Stimulated activated CD4-positive, alpha-beta T cell treated with anti-CD3 and anti-CD28 coated beads, Interleukin-1b, Interleukin-23, amount 100 ng/mL, for 24 hours (primary cell): ENCODE measurements around the gene TSPAN11.
"Not testable (repeated sequence)": the region's sequence is repeated elsewhere in the genome, so short reads cannot be mapped to it uniquely, and the experiment has no call there.

Source experiments
- DNase-seq, 4 experiments: peaks; one replicate each; pipeline ENCODE4 v3.0.0-alpha.2; 2020; ENCODE audit warnings: low read depth in 4 of 4, low spot score in 1 of 4

The TSPAN11 gene, protein sequence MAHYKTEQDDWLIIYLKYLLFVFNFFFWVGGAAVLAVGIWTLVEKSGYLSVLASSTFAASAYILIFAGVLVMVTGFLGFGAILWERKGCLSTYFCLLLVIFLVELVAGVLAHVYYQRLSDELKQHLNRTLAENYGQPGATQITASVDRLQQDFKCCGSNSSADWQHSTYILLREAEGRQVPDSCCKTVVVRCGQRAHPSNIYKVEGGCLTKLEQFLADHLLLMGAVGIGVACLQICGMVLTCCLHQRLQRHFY

DNA sequence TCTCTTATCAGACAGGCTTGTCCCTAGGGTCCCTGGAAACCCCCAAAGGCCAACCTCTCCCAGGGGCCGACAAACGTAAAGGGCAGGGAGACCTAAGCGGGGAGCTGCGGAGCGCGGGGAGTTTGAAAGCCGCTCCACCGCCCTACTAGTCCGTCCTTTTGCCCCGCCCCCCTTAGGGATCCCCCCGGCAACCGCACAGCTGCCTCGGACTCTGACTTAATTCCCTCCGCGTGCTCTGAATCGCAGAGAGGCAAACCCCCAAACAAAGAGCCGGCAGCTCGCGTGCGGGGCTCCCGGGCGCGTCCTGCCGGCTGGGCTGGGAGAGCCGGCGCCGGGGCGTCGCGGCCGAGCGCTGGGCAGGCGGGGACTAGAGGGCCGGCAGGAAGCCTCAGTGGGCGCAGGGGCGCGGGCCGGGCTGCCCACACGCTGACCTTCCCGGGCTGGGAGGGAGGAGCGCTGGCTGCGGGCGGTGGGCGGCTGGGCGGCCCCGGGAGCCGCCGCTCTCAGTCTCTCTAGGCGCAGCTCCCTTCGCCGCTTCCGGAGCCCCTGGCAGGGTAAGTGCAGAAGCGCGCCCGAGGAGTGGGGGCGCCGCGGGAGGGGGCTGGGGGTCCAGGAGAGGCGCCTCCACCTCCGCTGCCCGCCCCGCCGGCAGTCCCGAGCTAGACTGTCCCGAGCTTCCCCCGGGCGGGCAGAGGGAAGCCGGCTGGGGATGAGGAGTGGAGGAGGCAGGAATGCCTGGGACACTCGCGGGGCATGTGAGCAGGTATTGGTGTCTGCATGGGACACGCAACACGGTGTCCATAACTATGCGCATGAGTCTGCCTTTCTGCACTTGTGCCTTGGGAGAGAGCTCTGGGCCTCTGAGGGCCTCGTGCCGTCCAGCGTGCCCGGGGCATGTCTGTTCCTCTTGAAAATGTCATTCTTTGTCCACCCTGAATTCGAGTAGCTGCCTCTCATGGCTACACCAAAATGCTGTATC, at the start of gene TSPAN11:
TSPAN11 (plus strand) TSS at position 506 of the 979 bp plus-strand sequence. CDS start 27,244 bp downstream, outside the sequence.
- no peak for DNase-seq

DNA sequence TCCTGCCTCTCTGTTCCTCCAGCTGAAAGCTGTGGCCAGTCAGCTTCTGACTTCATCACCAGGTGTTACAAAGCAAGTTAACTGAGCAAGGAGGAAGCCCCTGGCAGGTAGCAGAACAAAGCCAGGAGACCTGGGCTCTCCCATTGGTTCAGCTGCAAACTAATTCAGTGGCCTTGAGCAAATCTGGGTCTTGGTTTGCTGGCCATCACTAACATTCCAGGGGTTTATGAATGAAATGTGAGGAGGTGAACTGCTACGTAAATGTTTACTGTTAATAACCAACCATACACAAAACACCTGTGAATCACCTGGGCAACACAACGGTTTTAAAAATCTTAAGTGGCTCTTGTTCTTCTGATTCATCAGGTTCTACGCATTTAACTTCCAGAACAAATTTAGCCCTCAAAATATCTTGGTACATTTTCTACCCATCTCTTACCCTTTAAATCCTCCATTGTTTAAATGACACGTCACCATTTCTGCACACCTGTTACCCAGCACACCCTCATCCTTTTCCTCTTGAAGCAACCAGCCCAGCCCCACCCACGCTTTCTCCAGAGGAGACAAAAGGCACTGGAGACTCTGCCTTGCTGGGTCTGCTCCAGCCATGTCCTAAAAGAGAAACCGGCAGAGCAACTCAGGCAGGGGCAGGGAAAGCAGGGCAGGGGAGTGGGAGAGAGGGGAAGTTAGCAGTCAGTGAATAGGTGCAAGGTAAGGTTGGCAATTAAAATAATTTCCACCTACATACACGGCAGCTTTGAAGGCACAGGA, 49.3 kb upstream of the TSPAN11 start:
- DNase-seq, result no peak

DNA sequence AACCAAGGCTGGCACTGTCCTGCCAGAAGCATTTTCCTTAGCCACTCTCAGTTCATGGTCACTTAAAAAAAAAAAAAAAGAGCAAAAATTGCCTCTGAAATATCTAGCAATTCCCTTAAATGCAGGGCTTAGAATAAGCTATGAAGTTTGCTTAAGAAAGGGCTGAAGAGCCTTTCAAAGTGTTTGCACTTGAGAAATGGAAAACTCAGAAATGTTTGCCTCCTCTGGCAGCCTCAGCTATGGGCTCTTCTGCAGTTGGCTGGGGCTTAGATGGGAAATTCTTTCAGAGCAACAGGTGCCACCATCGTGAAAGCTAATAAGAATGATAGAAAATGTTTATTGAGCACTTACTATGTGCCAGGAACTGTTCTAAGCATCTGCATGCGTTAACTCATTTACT, 48.5 kb upstream of the TSPAN11 start:
- no peak for DNase-seq

DNA sequence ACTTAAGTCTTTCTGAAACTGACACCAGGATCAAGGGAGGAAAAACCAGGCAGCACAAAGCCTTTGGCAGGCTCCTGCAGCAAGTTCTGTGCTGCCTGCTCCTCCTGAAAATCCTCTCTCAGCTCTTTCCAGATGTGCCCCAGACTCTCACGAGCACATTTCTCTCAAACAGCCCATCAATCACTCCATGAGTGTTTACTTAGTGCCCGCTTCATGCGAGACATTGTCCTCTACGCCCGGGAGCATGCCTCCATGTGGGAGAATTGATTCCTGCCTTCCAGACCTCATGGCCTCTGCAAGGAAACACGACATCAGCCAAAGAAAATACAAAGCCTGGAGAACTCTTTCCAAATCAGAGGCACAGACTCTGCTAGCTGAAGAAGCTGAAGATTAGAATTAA, 46.5 kb upstream of the TSPAN11 start:
- no peak for DNase-seq

DNA sequence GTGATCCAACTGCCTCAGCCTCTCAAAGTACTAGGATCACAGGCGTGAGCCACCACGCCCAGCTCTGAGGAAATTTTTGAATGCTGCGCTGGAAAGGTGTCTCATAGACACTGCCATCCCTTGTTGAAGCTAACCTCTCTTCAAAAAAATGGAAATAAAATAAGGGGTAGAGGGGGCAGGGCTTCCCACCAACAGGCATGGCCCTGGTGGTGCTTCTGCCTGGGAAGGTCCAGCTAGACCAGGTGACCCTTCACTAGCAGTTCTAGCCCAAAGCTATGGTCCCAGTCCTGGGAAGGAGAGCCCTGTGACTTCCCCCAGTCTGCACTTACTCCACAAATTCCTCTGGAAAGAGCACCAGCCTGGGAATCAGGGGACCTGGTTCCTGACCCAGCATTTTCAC, 45.7 kb upstream of the TSPAN11 start:
- DNase-seq, result no peak

DNA sequence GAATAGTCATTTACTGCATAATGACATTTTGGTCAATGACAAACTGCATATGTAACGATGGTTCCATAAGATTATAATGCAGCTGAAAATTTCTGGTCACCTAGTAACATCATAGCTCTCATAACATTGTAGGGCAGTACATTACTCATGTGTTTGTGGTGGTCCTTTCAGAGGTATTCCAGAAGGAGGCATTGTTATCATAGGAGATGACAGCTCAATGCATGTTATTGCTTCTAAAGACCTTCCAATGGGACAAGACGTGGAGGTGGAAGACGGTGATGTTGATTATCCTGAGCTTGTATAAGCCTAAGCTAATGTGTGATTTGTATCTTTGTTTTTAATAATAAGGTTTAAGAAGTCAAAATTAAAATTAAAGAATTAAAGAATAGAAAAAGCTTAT, 43.8 kb upstream of the TSPAN11 start:
- DNase-seq, result no peak

DNA sequence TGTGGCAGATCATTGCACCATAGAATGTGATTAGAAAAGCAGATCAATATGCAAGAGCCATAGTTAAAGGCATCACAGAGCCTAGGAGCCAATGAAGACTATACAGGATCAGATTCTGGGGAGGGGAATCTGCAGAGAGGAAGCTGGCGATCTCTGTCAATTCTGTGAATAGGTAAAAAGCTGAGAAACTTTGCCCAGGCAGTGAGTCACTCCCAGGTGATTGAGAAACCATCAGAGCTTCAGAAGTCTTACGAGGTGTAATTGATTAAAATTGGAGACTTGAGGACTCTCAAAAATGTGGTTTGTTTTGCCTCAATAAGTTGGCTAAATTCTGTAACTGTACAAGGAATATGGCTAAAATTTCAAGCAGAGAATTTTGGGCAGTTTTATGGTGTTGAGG, 41.7 kb upstream of the TSPAN11 start:
- no peak for DNase-seq

DNA sequence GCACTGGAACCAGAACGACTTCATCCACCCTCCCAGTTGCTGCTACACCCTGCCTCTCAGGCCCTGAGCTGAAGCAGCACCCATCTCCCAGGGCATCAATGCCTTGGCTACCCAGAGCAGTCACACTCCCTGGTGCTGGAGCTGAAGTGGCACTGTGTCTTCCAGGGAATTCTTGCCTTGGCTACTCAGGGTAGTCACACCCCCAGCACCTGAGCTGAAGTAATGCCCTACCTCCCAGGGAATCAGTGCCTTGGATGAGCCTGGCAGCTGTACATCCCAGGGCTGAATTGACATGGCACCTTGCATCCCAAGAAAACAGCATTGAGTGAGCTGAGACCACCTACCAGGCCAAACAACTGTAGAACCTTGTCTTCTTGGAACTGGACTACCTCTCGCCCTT, 41.2 kb upstream of the TSPAN11 start:
- no peak for DNase-seq

DNA sequence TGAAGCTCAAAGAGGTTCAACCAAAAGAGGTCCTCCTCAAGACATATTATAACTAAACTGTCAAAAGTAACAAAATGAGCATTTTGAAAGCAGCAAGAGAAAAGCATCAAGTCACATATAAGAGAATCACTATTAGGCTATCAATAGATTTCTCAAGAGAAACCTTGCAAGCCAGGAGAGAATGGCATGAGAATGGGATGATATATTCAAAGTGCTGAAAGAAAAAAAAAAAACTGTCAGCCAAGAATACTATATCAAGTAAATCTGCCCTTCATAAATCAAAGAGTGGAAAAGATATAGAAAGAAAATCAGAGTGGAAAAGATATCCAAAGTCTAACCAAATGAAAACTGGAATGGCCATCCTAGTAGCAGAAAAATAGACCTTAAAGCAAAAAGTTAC, 39.3 kb upstream of the TSPAN11 start:
- no peak for DNase-seq

DNA sequence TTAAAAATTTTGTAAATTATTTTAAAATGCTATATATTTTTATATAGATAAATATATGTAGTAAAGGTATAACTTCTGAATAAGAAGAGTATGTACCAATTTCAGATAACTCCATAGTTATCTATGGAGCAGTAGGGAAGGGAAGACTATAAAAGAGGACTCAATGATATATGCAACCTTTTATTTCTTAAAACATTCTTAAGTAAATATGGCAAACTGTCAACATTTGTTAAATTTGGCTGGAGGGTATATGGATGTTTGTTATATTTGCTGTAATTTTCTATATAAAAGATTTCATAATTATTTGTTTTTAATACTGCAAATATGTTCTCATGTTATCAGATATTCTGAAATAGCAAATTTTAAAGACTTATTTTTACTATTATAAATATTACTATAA, 38.3 kb upstream of the TSPAN11 start:
- no peak for DNase-seq

DNA sequence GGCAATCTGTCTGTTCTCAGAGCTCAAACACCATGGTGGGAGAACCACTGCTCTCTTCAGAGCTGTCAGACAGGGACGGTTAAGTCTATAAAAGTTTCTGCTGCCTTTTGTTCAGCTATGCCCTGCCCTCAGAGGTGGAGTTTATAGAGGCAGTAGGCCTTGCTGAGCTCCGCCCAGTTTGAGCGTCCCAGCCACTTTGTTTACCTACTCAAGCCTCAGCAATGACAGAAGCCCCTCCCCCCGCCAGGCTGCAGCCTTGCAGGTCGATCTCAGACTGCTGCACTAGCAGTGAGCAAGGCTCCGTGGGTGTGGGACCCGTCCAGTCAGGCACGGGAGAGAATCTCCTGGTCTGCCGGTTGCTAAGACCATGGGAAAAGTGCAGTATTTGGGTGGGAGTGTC, 32.0 kb upstream of the TSPAN11 start:
- DNase-seq, result not testable (repeated sequence)

DNA sequence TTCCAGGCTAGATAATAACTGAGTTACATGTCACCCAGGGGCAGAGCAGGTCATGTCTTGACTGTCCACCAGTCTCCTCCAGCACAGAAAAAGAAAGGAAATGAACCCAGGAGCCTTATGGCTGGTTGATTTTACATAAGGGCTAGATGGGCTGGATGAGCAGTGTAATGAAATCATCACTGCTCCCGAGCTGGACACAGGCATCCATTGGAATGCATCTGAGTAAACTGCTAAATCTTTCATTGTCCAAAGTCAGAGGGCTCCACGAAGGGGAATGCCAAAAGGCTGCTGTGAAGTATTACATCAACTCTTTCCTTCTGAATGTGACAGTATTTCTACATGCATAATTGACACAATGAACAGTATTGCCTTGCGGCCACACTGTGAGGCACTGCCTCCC, 30.1 kb upstream of the TSPAN11 start:
- DNase-seq, result no peak

DNA sequence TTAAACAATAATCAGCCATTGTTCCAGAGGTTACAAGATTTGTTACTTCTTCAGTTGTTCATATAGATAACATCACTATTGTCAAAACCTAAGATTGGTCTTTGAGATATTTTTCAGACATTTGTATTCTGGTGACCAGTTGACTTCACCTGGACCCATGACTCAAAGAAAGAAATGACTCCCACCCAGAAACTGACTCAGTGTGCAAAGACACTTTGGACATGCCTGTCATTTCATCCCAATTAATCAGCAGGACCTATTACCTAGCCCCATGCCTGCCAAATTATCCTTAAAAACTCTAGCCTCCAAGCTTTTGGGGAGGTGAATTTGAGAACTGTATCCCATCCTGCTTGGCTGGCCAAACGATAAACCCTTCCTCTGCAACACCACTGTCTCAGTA, 27.7 kb upstream of the TSPAN11 start:
- DNase-seq, result no peak

DNA sequence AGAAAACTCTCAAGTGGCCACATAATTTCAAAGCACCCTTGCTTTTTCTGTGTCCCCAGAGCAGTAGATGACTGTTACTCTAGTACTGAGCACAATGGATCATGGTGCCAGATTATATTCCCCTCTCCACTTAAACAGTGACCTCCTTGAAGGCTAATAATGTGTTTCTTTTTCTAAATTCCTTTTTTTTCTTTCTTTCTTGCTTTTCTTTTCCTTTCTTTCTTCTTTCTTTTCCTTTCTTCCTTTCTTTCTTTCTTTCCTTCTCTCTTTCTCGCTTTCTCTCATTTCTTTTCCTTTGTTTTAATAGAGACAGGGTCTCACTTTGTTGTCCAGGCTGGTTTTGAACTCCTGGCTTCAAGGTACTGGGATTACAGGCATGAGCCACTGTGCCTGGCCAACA, 26.2 kb upstream of the TSPAN11 start:
- no peak for DNase-seq

DNA sequence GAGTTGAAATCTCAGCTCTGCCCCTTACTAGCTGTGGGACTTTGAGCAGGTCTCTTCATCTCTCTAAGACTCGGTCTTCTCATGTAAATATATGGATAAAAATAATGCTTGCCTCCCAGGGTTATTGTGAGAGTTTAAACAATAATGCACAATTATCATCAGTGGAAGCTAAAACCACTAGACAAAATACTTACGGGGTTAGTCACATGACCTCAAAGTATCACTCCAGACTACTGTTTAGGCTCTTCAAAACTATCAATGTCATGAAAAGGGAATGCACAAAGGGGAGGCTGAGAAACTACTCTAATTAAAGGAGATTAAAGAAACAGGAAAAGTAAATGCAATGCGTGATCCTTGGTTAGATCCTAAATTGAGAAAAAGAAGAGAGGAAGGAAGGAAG, 24.5 kb upstream of the TSPAN11 start:
- no peak for DNase-seq

DNA sequence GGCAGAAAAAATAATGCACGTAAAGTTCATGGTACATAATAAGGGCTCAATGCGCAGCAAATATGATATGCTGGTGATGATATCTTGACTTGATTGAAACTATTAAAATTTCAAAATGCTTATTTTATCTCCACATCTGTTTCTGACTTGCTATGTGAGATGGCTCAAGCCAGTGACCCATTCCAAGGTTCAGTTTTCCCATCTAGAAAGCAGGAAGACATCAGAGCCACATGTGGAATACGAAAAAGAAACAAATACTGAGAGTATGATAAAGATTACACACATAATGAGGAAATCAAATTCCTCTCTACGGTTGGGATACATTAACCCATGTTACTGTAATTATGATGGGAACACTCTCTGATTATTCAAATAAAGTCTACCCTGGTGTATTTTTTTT, 24.0 kb upstream of the TSPAN11 start:
- DNase-seq, result no peak

DNA sequence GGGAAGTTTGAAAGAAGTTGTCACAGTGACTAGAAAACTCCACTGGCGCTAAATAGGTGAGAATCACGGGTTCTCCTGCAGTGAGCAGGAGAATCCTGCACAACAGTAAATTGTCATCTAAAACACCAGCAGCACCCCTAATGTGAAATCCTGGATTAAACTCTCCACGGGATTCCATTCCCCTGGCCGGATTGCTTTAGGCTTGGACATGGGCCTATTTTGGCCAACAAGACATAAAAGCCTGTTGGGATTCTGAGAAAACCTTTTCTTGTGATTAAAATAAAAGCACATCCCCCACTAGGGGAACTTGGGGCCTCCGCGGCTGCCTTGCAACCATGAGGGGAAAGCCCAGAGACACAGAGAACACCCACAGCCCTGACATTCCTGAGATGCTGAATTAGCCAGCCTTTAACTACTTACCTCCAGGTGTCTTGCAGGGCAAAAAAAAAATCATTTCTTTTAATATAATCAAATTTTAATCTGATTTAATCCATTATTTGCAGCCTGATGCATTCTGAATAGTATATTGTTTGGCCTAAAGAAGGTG, 21.0 kb upstream of the TSPAN11 start:
- DNase-seq, result no peak

DNA sequence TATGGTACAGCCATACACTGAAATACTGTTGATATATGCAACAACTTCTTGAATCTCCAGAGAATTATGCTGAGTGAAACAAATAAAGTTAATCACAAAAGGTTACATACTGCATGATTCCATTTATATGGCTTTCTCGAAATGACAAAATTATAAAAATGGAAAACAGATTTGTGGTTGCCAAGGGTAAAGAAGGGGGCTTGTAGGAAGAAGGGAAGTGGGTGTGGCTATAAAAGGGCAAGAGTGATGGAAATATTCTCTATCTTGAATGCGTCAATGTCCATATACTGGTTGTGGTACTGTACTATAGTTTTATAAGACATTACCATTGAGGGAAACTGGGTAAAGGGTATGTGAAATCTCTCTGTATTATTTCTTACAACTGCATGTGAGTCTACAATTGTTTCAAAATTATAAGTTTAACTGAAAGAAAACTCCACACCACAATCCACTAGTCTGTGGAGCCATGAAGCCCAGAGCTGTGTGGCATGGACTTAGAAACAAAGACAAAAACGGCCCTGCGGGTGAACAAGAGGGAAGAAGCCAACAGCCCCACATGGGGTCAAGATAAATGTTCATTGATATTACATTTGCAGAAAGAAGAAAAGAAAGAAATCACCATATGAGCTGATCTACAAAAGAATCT, 18.3 kb upstream of the TSPAN11 start:
- no peak for DNase-seq

DNA sequence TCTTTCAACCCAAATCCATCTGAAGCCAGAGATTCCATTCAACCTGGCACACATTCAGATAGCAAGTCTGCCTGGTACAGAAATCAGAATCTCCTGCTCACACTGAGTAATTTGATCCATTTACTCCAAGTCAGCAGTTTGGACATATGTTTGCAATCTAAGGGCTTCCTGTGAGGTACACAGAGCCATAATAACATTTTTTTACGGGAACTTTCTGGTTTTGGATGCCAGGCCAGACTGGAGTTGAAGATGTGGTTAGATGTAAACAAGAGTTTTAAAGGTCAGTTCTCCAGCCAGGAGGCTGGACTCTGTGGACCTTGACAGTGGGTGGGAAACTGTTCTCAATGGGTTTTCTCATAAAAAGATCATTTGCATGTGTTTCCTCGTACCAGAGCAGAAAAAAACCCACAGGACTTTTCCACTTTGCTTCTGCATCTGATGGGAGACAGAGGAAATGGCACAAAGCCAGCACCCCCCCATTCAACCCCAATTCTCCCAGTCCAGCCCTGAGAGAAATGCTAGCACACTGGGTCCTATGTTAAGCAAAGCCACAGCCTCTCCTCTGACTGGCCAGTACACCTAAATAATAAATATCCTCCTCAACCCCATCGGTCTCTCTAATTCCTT, 17.7 kb upstream of the TSPAN11 start:
- no peak for DNase-seq

DNA sequence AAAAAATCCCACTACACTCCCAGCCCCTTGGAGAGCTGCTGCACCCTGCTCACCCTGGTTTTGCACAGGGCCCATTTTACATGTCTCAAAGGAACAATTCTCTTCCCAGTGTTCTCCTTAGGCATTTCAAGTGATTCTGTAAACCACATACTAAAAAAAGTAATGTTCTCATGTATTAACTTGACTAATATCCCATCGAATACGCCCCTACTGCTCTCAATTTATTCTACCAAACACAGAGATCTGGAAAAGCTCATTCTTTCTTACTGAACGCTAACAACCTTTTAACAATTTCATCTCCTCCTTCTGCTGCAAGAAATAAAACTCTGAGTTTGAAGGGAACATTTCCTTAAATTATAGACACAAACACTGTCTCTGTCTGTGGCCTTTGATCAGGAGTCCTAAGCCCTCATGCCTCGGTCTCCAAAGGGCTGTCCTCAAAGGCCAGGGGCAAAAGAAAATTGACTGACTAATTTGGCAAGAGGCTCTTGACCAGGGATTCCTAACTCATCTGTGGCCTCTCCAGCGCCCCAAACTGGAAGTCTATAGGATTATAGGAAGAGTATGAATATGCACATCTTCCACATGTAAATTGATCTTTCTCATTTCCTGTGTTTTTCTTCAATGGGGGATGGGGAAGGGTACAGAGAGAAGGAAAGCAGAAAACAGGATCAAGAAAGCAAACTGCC, 17.1 kb upstream of the TSPAN11 start:
- DNase-seq, result no peak
